KOPT-K1 (cell line): ENCODE measurements around the gene CEP83.

ENCODE experiments used
- H3K27ac ChIP-seq: fragments of 200-600 bp; sonication (generic); 2 replicates; pipeline ENCODE4 v1.5.1; 2016; ENCODE audit warnings: antibody characterized with exemption, mild to moderate bottlenecking, low read depth, low read length; ENCODE audit not compliant: poor library complexity, severe bottlenecking
- H3K36me3 ChIP-seq: fragments of 200-600 bp; sonication (generic); 2 replicates; pipeline ENCODE4 v1.5.1; 2017; ENCODE audit warnings: antibody characterized with exemption, mild to moderate bottlenecking, low read length, moderate library complexity; ENCODE audit not compliant: insufficient read depth
- H3K9me3 ChIP-seq: fragments of 200-600 bp; sonication (generic); 2 replicates; pipeline ENCODE4 v1.5.1; 2017; ENCODE audit warnings: antibody characterized with exemption, low read length, mild to moderate bottlenecking; ENCODE audit not compliant: insufficient read depth, poor library complexity, severe bottlenecking

Gene CEP83

DNA sequence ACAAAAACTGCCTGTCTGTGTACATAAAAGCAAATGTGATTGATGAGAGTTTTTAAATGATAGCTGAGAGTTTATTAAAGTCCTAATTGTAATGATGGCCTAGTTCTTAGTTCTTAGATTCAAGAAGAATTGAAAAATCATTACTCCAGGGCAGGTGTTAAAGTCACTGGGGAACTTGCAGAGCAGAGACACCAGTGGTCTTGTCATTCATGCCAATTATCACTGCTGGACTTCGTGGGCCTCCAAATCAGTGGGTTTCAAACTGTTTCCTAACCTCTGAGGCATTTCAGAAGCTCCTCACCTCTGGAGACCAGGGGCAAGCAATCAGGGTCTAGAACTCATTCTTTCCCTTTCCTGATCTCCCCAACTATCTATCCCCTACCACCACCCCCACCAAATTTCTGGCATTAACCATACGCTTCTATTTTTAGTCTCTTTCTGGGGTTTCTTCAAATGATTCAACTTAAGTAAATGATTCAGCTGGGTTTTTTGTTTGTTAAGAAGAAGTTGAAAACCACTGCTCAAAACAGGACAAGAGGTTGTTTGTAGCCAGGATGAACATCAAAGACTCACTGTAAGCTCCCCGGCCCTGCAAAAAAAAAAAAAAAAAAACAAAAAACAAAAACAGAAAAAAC lies 80.1 kb downstream of the CEP83 start:
- H3K27ac ChIP-seq, result no peak overlapping the region
- peaks cover 40% of the 10 kb centered on the region for H3K36me3 ChIP-seq
- peaks cover 8% of the 10 kb centered on the region for H3K9me3 ChIP-seq

GRCh38 chr12:94377599-94377998 lies 82.1 kb downstream of the CEP83 start:
- Histone ChIP-seq H3K27ac (no peak overlapping the region), H3K36me3 (peaks cover 33% of the 10 kb centered on the region), H3K9me3 (no peaks in the 10 kb centered on the region)

- Histone ChIP-seq H3K9me3 (no peaks in the 10 kb centered on the region), H3K27ac (no peak overlapping the region), H3K36me3 (peaks cover 24% of the 10 kb centered on the region)
Measured at GRCh38 chr12:94374124-94374523, 85.5 kb downstream of the CEP83 start.

- H3K27ac ChIP-seq, result no peak overlapping the region
- H3K36me3 ChIP-seq, result peaks cover 17% of the 10 kb centered on the region
- no peaks in the 10 kb centered on the region for H3K9me3 ChIP-seq
Measured at GRCh38 chr12:94372461-94372860, 87.2 kb downstream of the CEP83 start.

- no peak overlapping the region for H3K27ac ChIP-seq
- H3K36me3 ChIP-seq, result peaks cover 72% of the 10 kb centered on the region
- peaks cover 57% of the 10 kb centered on the region for H3K9me3 ChIP-seq
Measured at GRCh38 chr12:94362653-94363052, 97.0 kb downstream of the CEP83 start.

DNA sequence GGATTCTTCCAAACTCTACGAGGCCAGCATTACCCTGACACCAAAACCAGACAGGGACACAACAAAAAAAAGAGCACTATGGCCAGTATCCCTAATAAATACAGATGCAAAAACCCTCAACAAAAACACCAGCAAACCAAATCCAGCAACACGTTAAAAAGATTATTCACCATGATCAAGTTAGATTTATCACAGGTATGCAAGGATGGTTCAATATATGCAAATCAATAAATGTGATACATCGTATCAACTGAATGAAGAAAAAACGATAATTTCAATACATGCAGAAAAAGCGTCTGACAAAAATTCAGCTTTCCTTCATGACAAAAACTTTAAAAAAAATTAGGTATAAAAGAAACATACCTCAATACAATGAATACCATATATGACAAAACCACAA lies 99.9 kb downstream of the CEP83 start:
- Histone ChIP-seq H3K36me3 (peaks cover 50% of the 10 kb centered on the region), H3K27ac (no peak overlapping the region), H3K9me3 (peaks cover 80% of the 10 kb centered on the region)

DNA sequence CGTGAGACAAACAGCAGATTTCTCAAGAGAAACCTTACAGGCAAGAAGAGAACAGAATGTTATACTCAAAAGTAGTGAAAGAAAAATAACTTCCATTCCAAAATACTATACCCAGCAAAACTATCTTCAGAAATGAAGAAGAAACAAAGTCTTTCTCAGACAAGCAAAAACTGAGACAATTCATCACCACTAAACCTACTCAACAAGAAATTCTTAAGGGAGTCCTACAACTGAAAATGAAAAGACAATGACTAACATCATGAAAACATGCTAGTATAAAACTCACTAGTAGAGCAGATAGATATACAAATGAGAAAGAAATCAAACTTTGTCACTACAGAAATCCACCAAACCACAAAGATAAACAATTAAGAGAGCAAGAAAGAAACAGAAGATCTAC lies 106.5 kb downstream of the CEP83 start:
- Histone ChIP-seq H3K36me3 (peaks cover 36% of the 10 kb centered on the region), H3K27ac (no peak overlapping the region), H3K9me3 (peaks cover 88% of the 10 kb centered on the region)

- H3K27ac ChIP-seq, result no peak overlapping the region
Measured at GRCh38 chr12:94340573-94340972, 119.1 kb downstream of the CEP83 start.

DNA sequence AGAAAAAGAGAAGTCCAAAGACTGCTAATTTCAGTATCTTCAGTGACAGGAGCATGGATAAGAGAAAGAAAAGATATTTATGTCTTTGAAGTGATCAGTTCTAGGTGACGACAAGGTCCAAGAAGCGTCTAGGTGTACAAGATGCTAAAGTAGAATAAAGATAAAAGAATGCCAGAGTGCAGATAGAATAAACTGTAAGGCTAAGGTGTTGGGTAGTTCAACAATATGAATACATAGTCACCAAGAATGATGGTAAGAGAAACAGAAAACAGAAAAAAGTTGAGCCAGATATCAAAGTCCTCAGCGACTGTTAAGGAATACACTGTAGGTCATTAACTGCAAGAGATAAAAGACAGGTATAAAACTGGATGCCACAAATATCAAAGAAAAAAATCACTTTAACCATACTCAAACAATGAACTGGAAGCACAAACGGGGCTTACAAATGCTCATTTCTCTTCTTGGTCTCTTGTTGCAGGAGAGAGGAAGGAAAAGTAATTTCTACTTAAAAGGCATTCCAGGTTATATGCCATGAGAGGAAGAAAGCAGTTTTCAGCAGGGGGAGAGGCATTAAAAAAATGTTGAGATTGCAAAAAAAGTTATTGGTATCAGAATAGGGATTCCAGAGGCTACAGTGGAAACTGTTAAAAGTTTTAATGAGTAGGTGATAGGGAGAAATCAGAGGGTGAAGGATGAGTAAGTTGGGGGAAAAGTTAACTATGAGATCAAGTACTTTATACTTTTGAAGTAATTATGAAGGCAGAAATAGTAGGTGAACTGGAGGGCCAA lies 121.5 kb downstream of the CEP83 start:
- no peak overlapping the region for H3K27ac ChIP-seq
- no peaks in the 10 kb centered on the region; the same call in 1 of the 2 replicates for H3K36me3 ChIP-seq
- no peaks in the 10 kb centered on the region for H3K9me3 ChIP-seq

More at GRCh38 chr12:94340573-94340972, 119.1 kb downstream of the CEP83 start:
- no peaks in the 10 kb centered on the region for H3K9me3 ChIP-seq
- H3K36me3 ChIP-seq, result peaks cover 8% of the 10 kb centered on the region

GRCh38 chr12:94336211-94336925 lies 123.3 kb downstream of the CEP83 start:
- H3K9me3 ChIP-seq, result no peaks in the 10 kb centered on the region
- H3K36me3 ChIP-seq, result peaks cover 5% of the 10 kb centered on the region
- no peak overlapping the region for H3K27ac ChIP-seq

- Histone ChIP-seq H3K9me3 (no peaks in the 10 kb centered on the region), H3K27ac (no peak overlapping the region)
Measured at GRCh38 chr12:94333396-94333795, 126.3 kb downstream of the CEP83 start.

DNA sequence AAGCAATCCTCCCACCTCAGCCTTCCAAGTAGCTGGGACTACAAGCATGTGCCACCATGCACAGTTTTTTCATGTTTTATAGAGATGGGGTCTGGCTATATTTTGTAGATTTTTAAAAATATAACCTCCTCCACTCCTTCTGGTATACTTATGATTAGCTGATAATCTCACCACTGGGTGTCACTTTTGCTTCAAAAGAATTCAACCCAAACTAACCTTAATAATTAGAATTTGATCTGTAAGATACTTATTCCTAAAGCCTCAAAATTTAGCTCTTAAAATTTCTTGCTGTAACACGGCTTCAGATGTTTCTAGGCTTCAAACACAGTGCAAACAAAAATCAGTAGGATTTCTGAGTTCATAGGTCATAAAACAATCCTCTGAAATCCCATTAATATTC lies 130.3 kb downstream of the CEP83 start:
- peaks cover 50% of the 10 kb centered on the region for H3K36me3 ChIP-seq
- no peaks in the 10 kb centered on the region for H3K9me3 ChIP-seq
- no peak overlapping the region for H3K27ac ChIP-seq

More at GRCh38 chr12:94333396-94333795, 126.3 kb downstream of the CEP83 start:
- peaks cover 22% of the 10 kb centered on the region for H3K36me3 ChIP-seq

GRCh38 chr12:94327809-94328208 lies 131.9 kb downstream of the CEP83 start:
- H3K27ac ChIP-seq, result no peak overlapping the region
- peaks cover 9% of the 10 kb centered on the region for H3K9me3 ChIP-seq
- H3K36me3 ChIP-seq, result peaks cover 63% of the 10 kb centered on the region

- Histone ChIP-seq H3K27ac (no peak overlapping the region), H3K9me3 (peaks cover 20% of the 10 kb centered on the region), H3K36me3 (peaks cover 72% of the 10 kb centered on the region)
Measured at GRCh38 chr12:94326727-94327126, 132.9 kb downstream of the CEP83 start.

GRCh38 chr12:94326234-94326633 lies 133.4 kb downstream of the CEP83 start:
- peaks cover 25% of the 10 kb centered on the region for H3K9me3 ChIP-seq
- no peak overlapping the region for H3K27ac ChIP-seq
- peaks cover 72% of the 10 kb centered on the region for H3K36me3 ChIP-seq
